ENCODE data around the gene HILPDA. TPM values are rescaled to one million over a fixed set of nuclear protein-coding genes. Genes with fewer than 3 reads are reported as not detected.
A peak's percentile ranks its signal among the peaks of the same experiment; 100 is the strongest.

The HILPDA gene
- total and polyA plus RNA-seq, 9 of the 15 experiments (the other 6 are each of a cell fraction or from before 2014, with no cell fraction given), result 8.3 to 71.8 (median 23.5) TPM

GRCh38 chr7:128458956-128459355, 3.3 kb downstream of the HILPDA start (continued):
- TF ChIP-seq RREB1 (CRISPR knock-in tag; IDR thresholded peaks at IDR 0.05) (0 out of 2 replicates have a peak, but pooled peaks have one; percentile 40), MCM7 (IDR thresholded peaks at IDR 0.05) (no peak), AFF4 (CRISPR knock-in tag; IDR thresholded peaks at IDR 0.05) (0 out of 2 replicates have a peak, but pooled peaks have one; percentile 20), MED1 (CRISPR knock-in tag; IDR thresholded peaks at IDR 0.05; ENCODE audit: borderline replicate concordance) (no peak), ZNF764 (CRISPR knock-in tag; IDR thresholded peaks at IDR 0.05; ENCODE audit: low read depth) (no peak), FOXK1 (CRISPR knock-in tag; IDR thresholded peaks at IDR 0.05; ENCODE audit: borderline replicate concordance) (no peak), WHSC1 (IDR thresholded peaks at IDR 0.05; ENCODE audit: low read length) (no peak), EGR1 (conservative IDR thresholded peaks at IDR 0.05) (no peak), L3MBTL2 (IDR thresholded peaks at IDR 0.05) (no peak), ZBTB5 (IDR thresholded peaks at IDR 0.05) (no peak), TSHZ1 (CRISPR knock-in tag; IDR thresholded peaks at IDR 0.05) (no peak)

All from K562 (cell line).